NB4 (cell line): ENCODE results near the gene SNRPD3.

Experiments
- CTCF ChIP-seq: IDR thresholded peaks from one replicate; pipeline ENCODE4 v1.5.1; 2012; ENCODE audit warnings: low read depth, low read length
- POLR2A ChIP-seq: IDR thresholded peaks from 2 replicates; pipeline ENCODE4 v1.6.1; 2011; ENCODE audit warnings: mild to moderate bottlenecking; ENCODE audit not compliant: insufficient read length; ENCODE audit errors: extremely low read depth

- TF ChIP-seq CTCF (no peak), POLR2A (no peak)
Observed at GRCh38 chr22:24585461-24585860, 29.7 kb downstream of the SNRPD3 start.
